Measurements from ENCODE around the gene ALDH4A1. TPM values are rescaled to one million over a fixed set of nuclear protein-coding genes. Genes with fewer than 3 reads are reported as not detected.

ALDH4A1 gene
- total and polyA plus RNA-seq, 2 of the 4 experiments (the other 2 are of a cell fraction): 8.6 to 21.1 TPM

DNA sequence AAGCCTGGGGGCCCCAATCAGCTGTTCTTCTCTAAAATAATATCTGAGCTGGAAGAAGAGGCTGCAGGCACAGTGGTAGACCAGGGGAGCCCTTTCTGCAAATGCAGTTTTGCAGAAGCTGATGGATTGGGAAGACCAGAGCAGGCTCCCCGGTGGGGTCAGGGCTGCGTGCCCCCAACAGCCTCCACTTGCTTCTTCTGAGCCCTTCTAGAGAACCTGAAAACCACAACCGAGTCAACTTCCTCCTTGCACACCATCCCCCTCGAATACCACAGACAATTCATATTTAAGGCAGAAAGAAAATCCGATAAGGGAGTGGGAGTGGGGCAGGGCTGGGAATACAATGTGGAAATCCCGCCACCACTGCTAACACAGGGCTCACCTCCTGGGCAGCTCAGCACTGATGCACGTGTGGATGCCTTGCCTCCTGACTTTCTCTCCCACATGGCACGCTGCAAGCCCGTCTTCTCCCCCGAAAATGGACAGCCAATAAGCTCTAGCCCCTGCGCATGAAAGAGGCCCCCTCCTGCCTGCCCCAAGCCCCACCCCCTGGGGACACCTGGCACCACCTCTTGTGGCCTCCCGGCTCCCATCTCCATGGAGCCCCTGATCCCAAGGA, 25.4 kb upstream of the ALDH4A1 start:
- ATAC-seq (ENCODE audit: low read depth) (no peak), DNase-seq (peak; percentile 63)
- peak overlapping the region; percentile 99 for H2AK5ac ChIP-seq (ENCODE audit: low read depth, low read length)
- H4K20me1 ChIP-seq (ENCODE audit: insufficient read depth, low read length): peaks cover 24% of the 10 kb centered on the region; the same call in 1 of the 2 replicates
- H2AK9ac ChIP-seq (replicated peaks; ENCODE audit: low read depth, low read length, poor library complexity): peak overlapping the region; percentile 99
- H3K4me3 ChIP-seq (ENCODE audit: insufficient read depth, low read depth, low read length): no peak overlapping the region
- intact Hi-C loops (cut with micrococcal nuclease): loop anchor here (2.0 kb wide), 1 partner anchor 29 kb away; the partner anchor contains the start of gene IFFO2
- H3K27ac ChIP-seq (ENCODE audit: insufficient read depth, low read length): peak overlapping the region; percentile 94
- H3K18ac ChIP-seq (ENCODE audit: low read depth, low read length): 0 out of 2 replicates have a peak overlapping the region, but pooled peaks have one; percentile 36
- CTCF ChIA-PET: interaction anchor here (2.6 kb wide), 1 partner anchor 15 kb away, joined by 15 read pairs; no protein-coding TSS in a partner anchor
- H3K23ac ChIP-seq (ENCODE audit: low read depth, low read length): peak overlapping the region; percentile 100
- dilution Hi-C loops (cut with HindIII; ENCODE audit: low sequenced_read_pairs, unreplicated experiment): no loop called here
- H2BK120ac ChIP-seq (ENCODE audit: low read depth, low read length): peak overlapping the region; percentile 98
- H3K27me3 ChIP-seq (ENCODE audit: control insufficient read depth, insufficient read depth, low read length): no peaks in the 10 kb centered on the region
- peak overlapping the region; percentile 98 to 100; a peak in 3 of 4 replicates for H4K8ac ChIP-seq (ENCODE audit: low read depth in 2 of 2, low read length in 2 of 2)
- peak overlapping the region; percentile 99 for H3K14ac ChIP-seq (replicated peaks; ENCODE audit: low read depth, low read length)
- H2AFZ ChIP-seq (replicated peaks; ENCODE audit: low read length, poor library complexity): no peak overlapping the region
- H3K4me1 ChIP-seq (ENCODE audit: control insufficient read depth, insufficient read depth, low read length): peaks cover 51% of the 10 kb centered on the region
- no peaks in the 10 kb centered on the region for H3K36me3 ChIP-seq (ENCODE audit: control insufficient read depth, insufficient read depth, low read length)
- peak overlapping the region; percentile 100; the same call in 1 of the 3 replicates for H2BK15ac ChIP-seq (ENCODE audit: low read depth, low read length)
- H3K79me1 ChIP-seq (ENCODE audit: low read depth in 1 of 2, low read length in 2 of 2): peaks cover 31 to 96% of the 10 kb centered on the region in 2 experiments; a peak in 3 of 4 replicates
- H4K5ac ChIP-seq (ENCODE audit: low read depth, low read length): peak overlapping the region; percentile 5; the same call in 1 of the 2 replicates
- BruUV-seq (replicated peaks): no TSS peak
- 0% methylated on average over 1 of the region's 12 CpGs; no CpG with 5 or more reads in 1 of the 2 experiments for WGBS, 2 experiments (ENCODE audit: extremely low coverage in 2 of 2, insufficient read length in 1 of 2)
- H3K4ac ChIP-seq (ENCODE audit: low read depth, low read length): peak overlapping the region; percentile 100
- in situ Hi-C loops (cut with MboI; ENCODE audit: low sequenced_read_pairs): no loop called here
- peak overlapping the region; percentile 98 for H2BK5ac ChIP-seq (ENCODE audit: low read depth, low read length, poor library complexity, severe bottlenecking)
- H4K91ac ChIP-seq (ENCODE audit: insufficient read depth, low read depth, low read length): peak overlapping the region; percentile 99
- no peak for TF ChIP-seq MAFK (IDR thresholded peaks at IDR 0.05; ENCODE audit: low read depth, low read length)
- TF ChIP-seq RFX5 (IDR thresholded peaks at IDR 0.05; ENCODE audit: low read depth, low read length): no peak
- TF ChIP-seq, protein P1, sequence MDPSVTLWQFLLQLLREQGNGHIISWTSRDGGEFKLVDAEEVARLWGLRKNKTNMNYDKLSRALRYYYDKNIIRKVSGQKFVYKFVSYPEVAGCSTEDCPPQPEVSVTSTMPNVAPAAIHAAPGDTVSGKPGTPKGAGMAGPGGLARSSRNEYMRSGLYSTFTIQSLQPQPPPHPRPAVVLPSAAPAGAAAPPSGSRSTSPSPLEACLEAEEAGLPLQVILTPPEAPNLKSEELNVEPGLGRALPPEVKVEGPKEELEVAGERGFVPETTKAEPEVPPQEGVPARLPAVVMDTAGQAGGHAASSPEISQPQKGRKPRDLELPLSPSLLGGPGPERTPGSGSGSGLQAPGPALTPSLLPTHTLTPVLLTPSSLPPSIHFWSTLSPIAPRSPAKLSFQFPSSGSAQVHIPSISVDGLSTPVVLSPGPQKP (IDR thresholded peaks at IDR 0.05; ENCODE audit: borderline replicate concordance, low read depth, low read length): no peak
- no peak for TF ChIP-seq RCOR1 (IDR thresholded peaks at IDR 0.05; ENCODE audit: insufficient replicate concordance, low read length)
- TF ChIP-seq CEBPB (IDR thresholded peaks at IDR 0.05; ENCODE audit: low read depth, low read length): no peak
- TF ChIP-seq POLR2A (IDR thresholded peaks at IDR 0.05; ENCODE audit: low read depth, low read length): no peak
- TF ChIP-seq NFE2L2 (IDR thresholded peaks at IDR 0.05; ENCODE audit: low read depth, low read length): no peak
- TF ChIP-seq MXI1 (IDR thresholded peaks at IDR 0.05; ENCODE audit: borderline replicate concordance, low read depth, low read length): peak; percentile 61; the same call in 1 of the 2 replicates
- TF ChIP-seq, protein P2, sequence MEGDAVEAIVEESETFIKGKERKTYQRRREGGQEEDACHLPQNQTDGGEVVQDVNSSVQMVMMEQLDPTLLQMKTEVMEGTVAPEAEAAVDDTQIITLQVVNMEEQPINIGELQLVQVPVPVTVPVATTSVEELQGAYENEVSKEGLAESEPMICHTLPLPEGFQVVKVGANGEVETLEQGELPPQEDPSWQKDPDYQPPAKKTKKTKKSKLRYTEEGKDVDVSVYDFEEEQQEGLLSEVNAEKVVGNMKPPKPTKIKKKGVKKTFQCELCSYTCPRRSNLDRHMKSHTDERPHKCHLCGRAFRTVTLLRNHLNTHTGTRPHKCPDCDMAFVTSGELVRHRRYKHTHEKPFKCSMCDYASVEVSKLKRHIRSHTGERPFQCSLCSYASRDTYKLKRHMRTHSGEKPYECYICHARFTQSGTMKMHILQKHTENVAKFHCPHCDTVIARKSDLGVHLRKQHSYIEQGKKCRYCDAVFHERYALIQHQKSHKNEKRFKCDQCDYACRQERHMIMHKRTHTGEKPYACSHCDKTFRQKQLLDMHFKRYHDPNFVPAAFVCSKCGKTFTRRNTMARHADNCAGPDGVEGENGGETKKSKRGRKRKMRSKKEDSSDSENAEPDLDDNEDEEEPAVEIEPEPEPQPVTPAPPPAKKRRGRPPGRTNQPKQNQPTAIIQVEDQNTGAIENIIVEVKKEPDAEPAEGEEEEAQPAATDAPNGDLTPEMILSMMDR (conservative IDR thresholded peaks at IDR 0.05; ENCODE audit: low read depth, low read length): no peak
- no peak for TF ChIP-seq CHD1 (IDR thresholded peaks at IDR 0.05; ENCODE audit: low read depth, low read length)
- no peak for TF ChIP-seq SMC3 (IDR thresholded peaks at IDR 0.05; ENCODE audit: low read depth, low read length)
- TF ChIP-seq RAD21 (IDR thresholded peaks at IDR 0.05; ENCODE audit: low read length): no peak
- TF ChIP-seq, protein P3, sequence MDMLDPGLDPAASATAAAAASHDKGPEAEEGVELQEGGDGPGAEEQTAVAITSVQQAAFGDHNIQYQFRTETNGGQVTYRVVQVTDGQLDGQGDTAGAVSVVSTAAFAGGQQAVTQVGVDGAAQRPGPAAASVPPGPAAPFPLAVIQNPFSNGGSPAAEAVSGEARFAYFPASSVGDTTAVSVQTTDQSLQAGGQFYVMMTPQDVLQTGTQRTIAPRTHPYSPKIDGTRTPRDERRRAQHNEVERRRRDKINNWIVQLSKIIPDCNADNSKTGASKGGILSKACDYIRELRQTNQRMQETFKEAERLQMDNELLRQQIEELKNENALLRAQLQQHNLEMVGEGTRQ (IDR thresholded peaks at IDR 0.05; ENCODE audit: low read depth, low read length): no peak
- no peak for TF ChIP-seq FOS (IDR thresholded peaks at IDR 0.05; ENCODE audit: low read depth, low read length)
- peak; percentile 83 for TF ChIP-seq BHLHE40 (IDR thresholded peaks at IDR 0.05; ENCODE audit: low read depth, low read length)
- peaks cover 41% of the 10 kb centered on the region for H3K9me1 ChIP-seq (ENCODE audit: insufficient read depth, low read length)
- no peaks in the 10 kb centered on the region for H3K9me3 ChIP-seq (ENCODE audit: control insufficient read depth, insufficient read depth, low read length)
- POLR2A ChIA-PET (ENCODE audit: unreplicated experiment): interaction anchor here (0.6 kb wide), 1 partner anchor 29 kb away, joined by 4 read pairs; the partner anchor contains the start of gene IFFO2
- no peak overlapping the region for H3K56ac ChIP-seq (ENCODE audit: extremely low read depth, insufficient read depth, low read length)
- peak overlapping the region; percentile 98 for H2BK20ac ChIP-seq (ENCODE audit: low read depth, low read length)
- peak overlapping the region; percentile 85; the same call in 1 of the 2 replicates for H3K9ac ChIP-seq (ENCODE audit: low read depth, low read length)
- peak overlapping the region; percentile 4 for H3K4me2 ChIP-seq (ENCODE audit: low read depth, low read length)
